Measurements from ENCODE around the gene ZMIZ1. TPM values are rescaled to one million over a fixed set of nuclear protein-coding genes. Genes with fewer than 3 reads are reported as not detected.
A peak's percentile ranks its signal among the peaks of the same experiment; 100 is the strongest.

Gene ZMIZ1
- total RNA-seq, 1 experiment from 2014 or later = 11.5 TPM

- no peaks in the 10 kb centered on the region for H3K9me3 ChIP-seq (replicated peaks)
- peaks cover 12% of the 10 kb centered on the region for H3K36me3 ChIP-seq
- no peak overlapping the region for H3K4me3 ChIP-seq
- no peak overlapping the region for H3K27ac ChIP-seq
- H3K4me1 ChIP-seq = no peaks in the 10 kb centered on the region
- H3K27me3 ChIP-seq = no peaks in the 10 kb centered on the region
- DNase-seq = peak in 1 of 2 experiments; percentile 26
Observed at GRCh38 chr10:79230328-79230830, 161.6 kb downstream of the ZMIZ1 start.

- Histone ChIP-seq H3K4me1 (no peaks in the 10 kb centered on the region), H3K9me3 (replicated peaks) (no peaks in the 10 kb centered on the region), H3K27ac (no peak overlapping the region), H3K4me3 (no peak overlapping the region), H3K36me3 (peaks cover 12% of the 10 kb centered on the region), H3K27me3 (no peaks in the 10 kb centered on the region)
- DNase-seq = no peak
Observed at GRCh38 chr10:79230850-79231249, 162.1 kb downstream of the ZMIZ1 start.

GRCh38 chr10:79231908-79232307 is 163.1 kb downstream of the ZMIZ1 start:
- Histone ChIP-seq H3K27ac (no peak overlapping the region), H3K9me3 (replicated peaks) (no peaks in the 10 kb centered on the region), H3K4me3 (no peak overlapping the region), H3K27me3 (no peaks in the 10 kb centered on the region), H3K4me1 (no peaks in the 10 kb centered on the region), H3K36me3 (peaks cover 5% of the 10 kb centered on the region; the same call in 1 of the 2 replicates)
- no peak for DNase-seq

GRCh38 chr10:79232864-79233263 is 164.1 kb downstream of the ZMIZ1 start:
- Histone ChIP-seq H3K36me3 (0 out of 2 replicates have a peak, but pooled peaks cover 2% of the 10 kb centered on the region), H3K4me1 (no peaks in the 10 kb centered on the region), H3K27me3 (no peaks in the 10 kb centered on the region), H3K9me3 (replicated peaks) (no peaks in the 10 kb centered on the region), H3K27ac (no peak overlapping the region), H3K4me3 (no peak overlapping the region)
- DNase-seq = no peak

GRCh38 chr10:79234391-79235315 is 165.9 kb downstream of the ZMIZ1 start:
- Histone ChIP-seq H3K36me3 (no peaks in the 10 kb centered on the region), H3K4me3 (no peak overlapping the region), H3K9me3 (replicated peaks) (no peaks in the 10 kb centered on the region), H3K27ac (no peak overlapping the region), H3K4me1 (no peaks in the 10 kb centered on the region), H3K27me3 (no peaks in the 10 kb centered on the region)
- DNase-seq = no peak

- Histone ChIP-seq H3K36me3 (no peaks in the 10 kb centered on the region), H3K4me1 (no peaks in the 10 kb centered on the region), H3K27ac (no peak overlapping the region), H3K27me3 (no peaks in the 10 kb centered on the region), H3K9me3 (replicated peaks) (no peaks in the 10 kb centered on the region), H3K4me3 (no peak overlapping the region)
- no peak for DNase-seq
Observed at GRCh38 chr10:79235765-79236432, 167.1 kb downstream of the ZMIZ1 start.

GRCh38 chr10:79236433-79236765 is 167.6 kb downstream of the ZMIZ1 start:
- Histone ChIP-seq H3K27ac (no peak overlapping the region), H3K4me3 (no peak overlapping the region), H3K27me3 (no peaks in the 10 kb centered on the region), H3K36me3 (no peaks in the 10 kb centered on the region), H3K4me1 (no peaks in the 10 kb centered on the region), H3K9me3 (replicated peaks) (no peaks in the 10 kb centered on the region)
- no peak for DNase-seq

- Histone ChIP-seq H3K27me3 (no peaks in the 10 kb centered on the region), H3K9me3 (replicated peaks) (no peaks in the 10 kb centered on the region), H3K36me3 (no peaks in the 10 kb centered on the region), H3K4me3 (no peak overlapping the region), H3K27ac (no peak overlapping the region), H3K4me1 (no peaks in the 10 kb centered on the region)
- DNase-seq = no peak
Observed at GRCh38 chr10:79237454-79238157, 168.8 kb downstream of the ZMIZ1 start.

GRCh38 chr10:79238158-79238520 is 169.4 kb downstream of the ZMIZ1 start:
- Histone ChIP-seq H3K36me3 (no peaks in the 10 kb centered on the region), H3K4me3 (no peak overlapping the region), H3K4me1 (no peaks in the 10 kb centered on the region), H3K27me3 (no peaks in the 10 kb centered on the region), H3K27ac (no peak overlapping the region), H3K9me3 (replicated peaks) (no peaks in the 10 kb centered on the region)
- no peak for DNase-seq

- no peak overlapping the region for H3K27ac ChIP-seq
- H3K27me3 ChIP-seq = no peaks in the 10 kb centered on the region
- H3K4me3 ChIP-seq = no peak overlapping the region
- H3K36me3 ChIP-seq = no peaks in the 10 kb centered on the region
- H3K9me3 ChIP-seq (replicated peaks) = no peaks in the 10 kb centered on the region
- no peaks in the 10 kb centered on the region for H3K4me1 ChIP-seq
- no peak for DNase-seq
Observed at GRCh38 chr10:79238606-79239005, 169.8 kb downstream of the ZMIZ1 start.

GRCh38 chr10:79239275-79239779 is 170.6 kb downstream of the ZMIZ1 start:
- Histone ChIP-seq H3K9me3 (replicated peaks) (no peaks in the 10 kb centered on the region), H3K36me3 (no peaks in the 10 kb centered on the region), H3K4me3 (no peak overlapping the region), H3K27me3 (no peaks in the 10 kb centered on the region), H3K27ac (no peak overlapping the region), H3K4me1 (no peaks in the 10 kb centered on the region)
- DNase-seq = no peak

- no peaks in the 10 kb centered on the region for H3K9me3 ChIP-seq (replicated peaks)
- no peak for DNase-seq
- H3K27me3 ChIP-seq = no peaks in the 10 kb centered on the region
- no peak overlapping the region for H3K27ac ChIP-seq
- no peaks in the 10 kb centered on the region; the same call in 1 of the 2 replicates for H3K36me3 ChIP-seq
- H3K4me1 ChIP-seq = no peaks in the 10 kb centered on the region
- no peak overlapping the region for H3K4me3 ChIP-seq
Observed at GRCh38 chr10:79239924-79240581, 171.3 kb downstream of the ZMIZ1 start.

- H3K36me3 ChIP-seq = no peaks in the 10 kb centered on the region; the same call in 1 of the 2 replicates
- H3K4me1 ChIP-seq = no peaks in the 10 kb centered on the region; the same call in 1 of the 2 replicates
- no peaks in the 10 kb centered on the region for H3K9me3 ChIP-seq (replicated peaks)
- peak overlapping the region; percentile 62; the same call in 1 of the 2 replicates for H3K4me3 ChIP-seq
- DNase-seq = no peak
- no peak overlapping the region for H3K27ac ChIP-seq
- H3K27me3 ChIP-seq = no peaks in the 10 kb centered on the region
Observed at GRCh38 chr10:79241629-79241989, 172.8 kb downstream of the ZMIZ1 start.

- H3K4me1 ChIP-seq = no peaks in the 10 kb centered on the region; the same call in 1 of the 2 replicates
- no peaks in the 10 kb centered on the region for H3K27me3 ChIP-seq
- H3K36me3 ChIP-seq = no peaks in the 10 kb centered on the region; the same call in 1 of the 2 replicates
- DNase-seq = peak; percentile 67 to 73
- peak overlapping the region; percentile 62 for H3K4me3 ChIP-seq
- H3K9me3 ChIP-seq (replicated peaks) = no peaks in the 10 kb centered on the region
- no peak overlapping the region for H3K27ac ChIP-seq
Observed at GRCh38 chr10:79241990-79242619, 173.3 kb downstream of the ZMIZ1 start.
